NCI-H1417 (cell line): ENCODE data around the gene MIS12.
A peak's percentile ranks its signal among the peaks of the same experiment; 100 is the strongest.

Experiments used
- DNase-seq, 3 experiments: peaks; one replicate each; lab custom pipeline; 2025; lab: John Stamatoyannopoulos, UW

MIS12 gene

DNA sequence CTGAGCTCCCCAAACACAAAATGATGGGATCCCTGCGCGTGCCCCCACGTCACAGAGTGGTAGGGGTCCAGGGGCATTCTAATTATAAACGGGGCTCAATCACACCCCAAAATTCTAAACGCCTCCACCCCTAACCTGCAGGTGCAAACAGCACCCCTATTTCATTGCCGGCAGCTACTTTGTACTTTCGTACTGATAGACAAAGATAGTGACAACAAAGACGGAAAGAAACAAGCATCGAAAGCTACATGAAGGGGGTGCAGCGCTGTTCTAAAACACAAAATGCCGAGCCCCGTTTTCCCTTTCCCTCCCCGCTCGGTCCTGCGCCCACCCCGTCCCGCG, 13.9 kb downstream of the MIS12 start:
- DNase-seq, result no peak

DNA sequence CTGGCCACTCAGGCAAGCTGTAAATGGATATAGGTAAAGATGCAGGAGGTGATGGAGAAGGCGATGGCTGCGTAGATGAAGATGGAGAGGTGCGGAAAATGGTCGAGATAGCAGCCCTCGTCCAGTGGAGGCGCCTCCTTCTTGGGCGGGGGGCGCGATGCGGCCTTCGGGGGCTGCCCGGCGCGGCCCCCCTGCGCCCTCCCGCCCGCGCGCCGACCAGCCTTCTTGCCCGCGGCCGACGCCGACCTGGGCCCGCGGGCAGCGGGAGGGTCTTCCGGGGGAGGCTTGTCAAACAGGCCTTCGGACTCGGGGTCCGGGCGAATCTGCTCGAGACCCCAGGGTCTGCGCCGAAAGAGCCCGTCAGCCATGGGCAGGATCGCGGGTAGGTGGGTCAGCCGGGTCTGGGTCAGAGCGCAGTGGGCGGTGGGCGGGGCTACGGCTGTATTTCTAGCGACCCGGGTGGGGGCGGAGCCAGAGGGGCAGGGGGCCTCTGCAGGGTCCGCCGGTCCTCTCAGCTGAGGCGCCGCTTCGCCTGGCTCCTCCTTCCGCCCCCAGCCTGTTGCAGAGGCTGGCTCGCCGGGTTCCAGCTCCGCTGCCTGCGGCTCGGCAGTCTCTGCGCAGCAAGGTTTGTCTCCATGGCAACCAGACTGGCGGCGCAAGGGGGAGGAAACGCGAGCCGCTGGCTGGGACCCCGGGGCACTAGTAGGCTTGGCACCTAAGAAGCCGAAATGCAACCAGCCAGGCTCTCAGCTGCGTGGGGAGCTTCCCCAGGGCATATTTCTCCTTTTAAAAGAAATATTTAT, 14.4 kb downstream of the MIS12 start:
- peak; percentile 68 to 89 (median 87) for DNase-seq

DNA sequence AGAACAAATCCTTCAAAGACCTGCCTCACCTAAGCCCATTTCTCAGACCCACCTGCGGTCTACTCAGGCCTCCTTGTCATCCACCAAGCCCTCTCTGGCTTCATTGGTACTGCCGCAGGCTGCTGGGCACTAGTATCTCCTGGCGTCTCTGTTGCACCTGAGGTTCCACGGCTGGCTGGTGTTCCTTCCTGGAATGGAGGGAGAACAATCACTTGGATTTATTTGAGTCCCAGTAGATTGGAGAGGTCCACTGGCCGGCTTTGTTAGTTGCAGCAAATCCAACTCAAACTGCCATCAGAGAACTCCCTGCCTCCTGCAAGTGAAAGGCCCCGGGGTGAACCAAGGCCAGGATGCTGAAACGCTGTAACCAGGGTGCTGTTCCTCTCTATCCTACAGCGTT, 15.3 kb downstream of the MIS12 start:
- DNase-seq, result no peak

DNA sequence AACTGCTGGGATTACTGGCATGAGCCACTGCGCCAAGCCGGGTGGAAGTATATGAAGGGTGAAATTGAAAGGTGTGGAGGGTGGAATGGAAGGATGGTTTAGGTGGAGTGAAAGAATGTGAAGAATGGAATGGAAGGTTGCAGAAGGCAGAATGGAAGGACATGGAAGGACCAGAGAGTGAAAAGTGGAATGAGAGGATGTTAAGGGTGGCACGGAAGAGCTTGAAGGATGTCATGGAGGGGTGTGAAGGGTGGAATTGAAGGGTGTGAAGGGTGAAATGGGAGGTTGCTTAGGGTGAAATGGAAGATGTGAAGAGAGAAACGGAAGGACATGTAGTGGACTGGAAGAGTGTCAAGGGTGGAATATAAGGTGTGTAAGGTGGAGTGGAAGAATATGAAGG, 16.2 kb downstream of the MIS12 start:
- DNase-seq, result no peak

DNA sequence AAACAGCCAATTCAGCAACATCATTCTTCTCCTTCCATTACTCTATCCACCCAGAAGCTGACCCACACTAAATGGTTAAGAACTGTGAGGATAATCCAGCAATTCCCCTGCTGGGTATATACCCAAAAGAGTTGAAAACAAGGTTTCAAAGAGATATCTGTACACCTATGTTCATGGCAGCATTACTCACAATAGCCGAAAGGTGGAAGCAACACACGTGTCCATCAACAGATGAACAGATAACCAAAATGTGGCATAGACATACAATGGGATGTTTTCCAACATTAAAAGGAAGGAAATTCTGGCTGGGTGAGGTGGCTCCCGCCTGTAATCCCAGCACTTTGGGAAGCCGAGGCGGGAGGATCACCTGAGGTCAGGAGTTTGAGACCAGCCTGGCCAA, 19.9 kb downstream of the MIS12 start:
- no peak for DNase-seq

DNA sequence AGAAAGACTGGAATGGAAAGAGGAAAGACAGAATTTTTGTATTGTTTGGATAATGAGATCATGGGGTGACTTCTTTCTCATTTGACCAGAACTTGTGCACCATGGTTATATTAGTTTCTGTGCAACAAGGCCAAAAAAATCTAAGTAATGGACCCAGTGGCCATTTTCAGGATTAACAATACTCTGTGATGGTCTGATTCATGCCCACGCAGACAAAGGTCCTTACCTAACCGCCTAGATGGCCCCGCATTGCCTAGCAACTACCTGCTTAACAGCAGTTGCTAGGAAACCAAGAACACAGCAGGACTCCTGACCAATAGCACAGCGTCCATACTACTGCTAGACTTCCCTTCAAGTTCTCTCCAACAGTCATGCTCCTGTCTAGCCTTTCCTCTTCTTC, 22.4 kb downstream of the MIS12 start:
- DNase-seq, result peak; percentile 68 to 92 (median 74)

DNA sequence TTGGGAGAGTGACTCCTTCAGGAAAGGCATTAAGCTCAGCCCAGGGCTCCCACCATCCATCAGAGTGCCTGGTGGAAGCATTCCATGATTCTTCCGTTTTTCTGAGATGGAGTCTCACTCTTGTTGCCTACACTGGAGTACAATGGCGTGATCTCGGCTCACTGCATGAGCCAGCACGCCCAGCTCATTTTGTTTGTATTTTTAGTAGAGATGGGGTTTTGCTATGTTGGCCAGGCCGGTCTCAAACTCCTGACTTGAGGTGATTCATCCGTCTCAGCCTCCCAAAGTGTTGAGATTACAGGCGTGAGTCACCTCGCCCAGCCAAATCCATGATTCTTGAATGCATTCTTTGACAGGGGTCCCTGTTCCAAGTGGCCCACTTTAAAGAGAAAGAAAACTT, 23.1 kb downstream of the MIS12 start:
- no peak for DNase-seq

DNA sequence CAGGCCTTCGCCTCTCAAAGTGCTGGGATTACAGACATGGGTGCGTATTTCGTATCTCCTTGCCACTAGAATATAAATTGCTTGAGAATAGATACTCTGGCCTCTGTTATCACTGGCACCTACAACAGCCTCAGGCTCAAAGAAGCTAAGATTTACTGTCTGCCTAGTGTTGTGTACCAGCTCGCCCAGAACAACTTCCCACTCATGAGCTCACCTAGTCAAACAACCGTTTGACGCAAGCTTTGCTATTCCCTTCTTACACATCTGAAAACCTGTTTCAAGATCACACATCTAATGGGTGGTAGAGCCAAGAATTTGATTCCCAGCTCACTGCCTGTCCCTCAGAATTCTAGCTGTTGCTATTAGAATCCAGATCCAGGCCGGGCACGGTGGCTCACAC, 24.4 kb downstream of the MIS12 start:
- no peak for DNase-seq

DNA sequence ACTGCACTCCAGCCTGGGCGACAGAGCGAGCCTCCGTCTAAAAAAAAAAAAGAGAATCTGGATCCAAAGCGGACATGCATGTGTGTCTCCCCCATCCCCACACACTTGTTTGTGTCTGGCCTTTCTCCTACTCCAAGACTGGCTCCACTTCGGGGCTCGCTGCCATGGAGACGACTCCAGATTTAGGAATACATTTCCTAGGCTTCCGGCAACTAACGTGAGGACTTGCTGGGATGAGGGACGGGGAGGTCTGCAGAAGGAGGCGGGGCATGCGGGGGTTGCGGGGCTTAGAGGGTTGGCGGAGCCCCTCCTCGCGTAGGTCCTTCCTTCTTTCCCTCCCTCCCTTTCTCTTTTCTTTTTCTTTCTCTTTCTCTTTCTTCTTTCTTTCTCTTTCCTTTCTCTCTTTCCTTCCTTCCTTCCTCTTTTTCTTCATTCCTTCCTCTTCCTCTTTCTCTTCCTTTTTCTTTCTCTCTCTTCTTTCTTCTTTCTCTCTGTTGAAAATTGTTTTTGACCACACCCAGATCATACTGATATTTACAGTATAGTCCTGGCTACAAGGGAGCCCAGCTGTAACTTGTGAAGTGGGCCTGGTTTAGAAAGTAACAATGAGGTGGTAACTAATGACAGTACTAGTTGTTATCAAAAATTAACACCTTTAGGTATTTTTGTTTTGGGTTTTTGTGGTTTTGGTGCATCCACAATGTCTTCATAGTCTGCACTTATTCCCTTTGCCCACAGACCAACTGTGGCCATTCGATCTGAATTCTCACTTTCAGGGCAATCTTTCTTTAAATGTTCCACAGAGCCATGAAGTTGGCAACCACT, 25.2 kb downstream of the MIS12 start:
- DNase-seq, result no peak

DNA sequence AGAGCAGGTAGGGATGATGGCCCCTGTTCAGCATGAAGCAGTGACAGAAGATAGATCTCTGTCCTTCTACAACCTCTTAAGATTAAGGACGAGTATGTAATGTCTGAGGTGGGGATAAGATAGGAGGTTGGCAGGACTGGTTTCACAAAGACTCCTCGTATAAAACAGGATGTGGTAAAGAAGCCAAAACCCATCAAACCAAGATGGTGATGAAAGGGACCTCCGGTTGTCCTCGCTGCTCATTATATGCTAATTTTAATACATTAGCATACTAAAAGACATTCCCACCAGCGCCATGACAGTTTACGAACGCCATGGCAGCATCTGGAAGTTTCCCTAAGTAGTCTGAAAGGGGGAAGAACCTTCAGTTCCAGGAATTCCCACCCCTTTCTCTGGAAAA, 27.3 kb downstream of the MIS12 start:
- no peak for DNase-seq

DNA sequence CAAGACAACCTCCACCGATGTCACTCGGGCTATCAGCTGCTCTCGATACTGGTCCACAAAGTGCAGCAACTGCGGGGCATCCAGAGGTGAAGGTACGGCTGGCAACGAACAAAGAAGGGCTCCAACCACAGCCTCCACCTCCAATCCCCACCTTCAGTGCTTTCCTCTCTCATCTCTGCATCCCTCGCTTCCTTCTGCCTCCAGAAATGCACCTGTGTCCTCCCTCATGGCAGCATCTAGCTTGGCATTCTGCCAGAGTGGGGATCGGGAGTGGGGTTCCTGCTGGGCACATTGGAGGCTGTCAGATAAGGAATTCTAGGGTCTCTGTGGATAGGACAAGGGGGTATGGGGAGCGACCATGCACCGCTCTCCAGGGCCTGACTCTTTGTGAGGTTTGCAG, 28.6 kb downstream of the MIS12 start:
- no peak for DNase-seq

DNA sequence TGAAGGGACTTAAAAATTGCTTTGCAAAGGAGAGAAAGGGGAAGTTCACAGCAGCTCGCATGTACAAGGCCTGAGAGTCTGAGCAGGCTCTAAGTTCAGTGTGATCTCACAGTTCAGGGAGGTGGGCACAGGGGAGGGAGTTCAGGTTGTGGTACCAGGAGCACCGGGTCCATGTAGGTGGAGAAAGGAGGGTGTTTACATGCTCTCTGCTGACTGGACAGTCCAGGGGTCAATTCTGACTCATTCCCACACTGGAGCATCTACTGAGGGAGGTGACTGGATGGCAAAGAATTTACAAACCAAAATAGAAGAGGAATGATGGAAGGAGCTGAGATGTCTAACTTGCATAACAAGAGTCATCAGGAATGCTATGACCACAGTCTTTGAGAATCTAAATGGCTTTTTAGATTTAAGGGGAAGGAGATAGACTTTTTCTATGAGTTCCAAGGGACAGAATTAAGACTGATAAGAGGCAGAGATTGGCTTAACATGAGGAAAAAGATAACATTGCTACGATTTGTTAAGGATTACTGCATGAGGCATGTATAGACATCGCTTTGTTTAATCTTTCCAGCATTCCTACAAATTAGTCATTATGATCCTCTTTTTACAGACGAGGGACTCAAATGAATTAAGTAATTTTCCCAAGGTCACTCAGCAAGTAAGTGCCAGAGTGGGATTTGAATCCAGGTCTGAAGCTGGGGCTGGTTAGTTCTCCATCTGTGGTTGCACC, 29.9 kb downstream of the MIS12 start:
- DNase-seq, result no peak

DNA sequence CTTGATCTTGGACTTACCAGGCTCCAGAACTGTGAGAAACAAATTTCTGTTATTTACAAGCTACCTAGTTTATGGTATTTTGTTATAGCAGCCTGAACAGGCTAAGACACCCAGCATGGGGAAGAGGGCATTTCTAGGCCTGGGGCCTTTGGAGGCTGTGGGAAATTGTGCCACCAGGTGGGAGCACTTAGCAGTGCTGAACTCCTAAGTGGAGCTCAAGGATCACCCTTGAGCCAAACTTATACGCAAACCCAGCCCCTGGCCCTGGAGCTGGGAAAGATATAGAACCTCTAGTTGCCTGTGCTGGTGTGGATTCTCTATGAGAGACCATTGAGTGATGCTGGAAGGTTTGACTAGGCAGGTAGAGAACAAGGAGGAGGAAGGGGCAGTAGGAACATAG, 36.1 kb downstream of the MIS12 start:
- no peak for DNase-seq

DNA sequence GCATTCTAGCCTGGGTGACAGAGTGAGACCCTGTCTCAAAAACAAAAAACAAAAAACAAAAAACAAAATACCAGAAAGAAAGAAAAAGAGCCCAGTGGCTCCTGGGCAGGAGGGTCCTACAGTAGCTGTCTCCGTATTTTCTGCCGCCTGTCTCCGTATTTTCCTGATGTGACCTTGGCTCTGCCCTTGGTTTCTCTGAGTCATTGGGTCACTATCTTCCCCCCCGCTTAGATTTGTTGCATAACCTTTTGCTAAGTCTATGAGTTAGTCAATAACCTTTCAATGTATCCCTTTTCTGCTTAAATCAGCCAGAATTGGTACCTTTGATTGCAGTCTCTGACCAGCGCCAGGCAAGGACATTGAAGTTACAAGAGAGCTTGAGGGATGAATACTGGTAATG, 36.9 kb downstream of the MIS12 start:
- DNase-seq, result no peak

DNA sequence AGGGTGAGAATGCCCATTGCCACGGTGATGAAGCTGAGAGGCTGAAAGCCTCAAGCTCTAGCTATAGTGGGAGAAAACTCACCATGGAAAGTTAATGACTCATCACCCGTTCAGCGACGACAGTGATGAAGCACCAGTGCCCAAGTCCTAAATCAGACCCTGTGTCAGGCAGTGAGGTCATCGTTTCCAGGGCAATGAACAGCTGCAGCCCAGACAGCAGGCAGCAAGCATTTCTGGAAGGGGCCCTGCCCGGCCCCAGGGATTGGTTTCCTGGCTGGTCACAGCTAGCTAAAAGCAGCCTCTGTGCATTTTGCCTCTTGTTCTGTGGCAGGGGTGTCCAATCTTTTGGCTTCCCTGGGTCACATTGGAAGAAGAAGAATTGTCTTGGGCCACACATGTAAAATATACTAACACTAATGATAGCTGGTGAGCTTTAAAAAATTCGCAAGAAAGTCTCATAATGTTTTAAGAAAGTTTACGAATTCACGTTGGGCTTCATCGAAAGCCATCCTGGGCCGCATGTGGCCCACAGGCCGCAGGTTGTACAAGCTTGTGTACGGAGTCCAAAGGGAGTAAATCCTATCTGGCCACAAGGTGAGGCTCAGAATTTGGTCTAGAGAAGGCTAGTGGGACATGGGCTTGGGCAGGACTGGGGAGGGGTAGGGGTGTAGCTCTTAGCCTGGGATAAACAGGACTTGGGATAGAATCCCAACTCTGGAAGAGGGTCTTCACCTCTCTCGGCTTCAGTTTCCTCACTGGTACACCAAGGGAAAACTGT, 40.6 kb downstream of the MIS12 start:
- DNase-seq, result peak; percentile 30 to 67 (median 42)

DNA sequence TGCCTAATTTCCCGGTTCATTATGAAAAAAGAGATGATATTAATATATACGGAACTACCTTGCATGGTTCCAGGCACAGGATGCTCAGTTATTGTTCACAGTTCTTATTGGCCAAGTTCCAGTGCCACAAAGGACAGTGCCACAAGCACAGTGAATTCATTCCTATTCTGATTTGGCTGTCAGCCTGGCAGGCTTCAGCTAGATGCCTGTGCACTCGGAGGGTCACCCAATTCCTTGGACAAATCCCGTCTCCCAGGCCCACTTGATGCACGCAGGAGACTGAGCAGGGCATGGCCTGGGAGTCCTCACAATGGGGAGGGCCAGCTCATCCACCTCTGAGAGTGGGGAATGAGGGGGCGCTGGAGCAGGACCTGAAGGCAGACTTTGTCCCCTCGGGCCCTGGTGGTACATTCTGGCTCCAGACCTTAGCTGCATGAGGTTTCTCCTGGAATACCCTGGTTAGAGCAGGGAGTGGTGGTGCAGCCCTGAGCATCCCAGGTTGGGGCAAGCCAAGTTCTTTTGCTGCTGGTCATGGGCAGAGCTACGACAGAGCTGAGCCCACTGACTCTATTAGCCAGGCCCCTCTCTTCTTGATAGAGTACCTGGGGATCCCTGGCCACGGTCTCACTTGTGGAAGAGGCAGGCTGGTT, 41.4 kb downstream of the MIS12 start:
- DNase-seq, result no peak

DNA sequence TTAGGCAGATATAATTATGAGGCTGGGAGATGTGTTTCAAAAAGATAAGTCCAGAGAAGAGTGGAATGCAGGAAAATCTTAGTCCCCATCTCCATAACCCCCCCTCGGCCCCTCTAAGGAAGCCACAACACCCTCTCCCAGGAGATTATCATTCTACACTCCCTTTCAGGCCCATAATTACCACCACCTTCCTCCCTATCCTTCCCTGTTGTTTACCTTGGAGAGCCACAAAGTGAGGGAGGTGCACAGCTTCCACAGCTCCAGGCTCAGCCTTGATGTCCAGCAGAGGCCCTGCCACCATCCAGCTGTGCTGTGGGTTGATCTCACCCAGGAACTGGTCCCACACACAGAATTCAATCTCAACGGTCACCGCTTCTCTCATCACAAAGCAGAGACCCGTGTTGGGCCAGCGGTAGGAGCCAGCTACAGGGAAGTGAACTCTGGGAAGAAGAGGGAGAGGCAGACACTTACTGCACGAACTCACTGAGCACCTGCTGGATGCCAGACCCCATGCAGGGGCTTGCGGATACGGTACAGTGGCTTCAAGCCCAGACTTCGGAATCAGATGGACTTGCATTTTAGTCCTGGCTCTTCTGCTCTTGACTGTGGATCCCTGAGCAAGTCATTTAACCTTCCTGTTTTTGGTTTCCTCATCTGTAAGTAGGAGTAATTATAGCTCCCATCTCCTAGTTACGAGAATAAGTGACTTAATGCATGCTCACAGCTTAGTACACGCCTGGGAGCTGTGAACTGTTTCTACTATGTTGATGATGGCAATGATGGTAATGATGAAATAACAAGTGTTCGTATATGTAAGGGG, 44.1 kb downstream of the MIS12 start:
- DNase-seq, result no peak

DNA sequence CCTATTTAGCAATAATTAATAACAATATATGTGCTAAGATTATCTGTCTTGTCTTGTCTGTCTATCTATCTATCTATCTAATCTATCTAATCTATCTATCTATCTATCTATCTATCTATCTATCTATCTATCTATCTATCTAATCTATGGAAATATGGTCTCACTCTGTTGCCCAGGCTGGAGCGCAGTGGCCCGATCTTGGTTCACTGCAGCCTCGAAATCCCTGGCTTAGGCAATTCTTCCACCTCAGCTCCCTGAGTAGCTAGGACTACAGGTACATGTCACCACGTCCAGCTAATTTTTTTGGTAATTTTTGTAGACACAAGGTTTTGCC, 44.7 kb downstream of the MIS12 start:
- no peak for DNase-seq

DNA sequence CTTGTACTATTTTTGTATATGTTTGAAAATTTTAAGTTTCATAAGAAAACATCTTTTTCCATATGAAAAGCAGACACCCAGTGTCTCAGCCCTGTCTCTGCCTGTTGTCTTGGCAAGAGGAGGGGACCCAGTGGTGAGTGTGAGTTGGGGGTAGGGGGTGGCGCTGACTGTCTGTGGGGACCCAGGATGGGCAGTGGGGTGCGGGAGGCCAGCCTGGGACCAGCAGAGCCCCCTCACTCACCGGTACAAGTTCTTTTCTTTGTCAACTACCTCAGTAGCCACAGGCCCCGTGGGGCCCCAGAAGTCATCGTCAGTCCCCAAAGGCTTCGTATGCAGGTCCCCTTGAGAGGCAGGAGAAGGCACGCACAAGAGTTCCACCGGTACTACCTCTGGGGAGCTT, 46.2 kb downstream of the MIS12 start:
- DNase-seq, result no peak

DNA sequence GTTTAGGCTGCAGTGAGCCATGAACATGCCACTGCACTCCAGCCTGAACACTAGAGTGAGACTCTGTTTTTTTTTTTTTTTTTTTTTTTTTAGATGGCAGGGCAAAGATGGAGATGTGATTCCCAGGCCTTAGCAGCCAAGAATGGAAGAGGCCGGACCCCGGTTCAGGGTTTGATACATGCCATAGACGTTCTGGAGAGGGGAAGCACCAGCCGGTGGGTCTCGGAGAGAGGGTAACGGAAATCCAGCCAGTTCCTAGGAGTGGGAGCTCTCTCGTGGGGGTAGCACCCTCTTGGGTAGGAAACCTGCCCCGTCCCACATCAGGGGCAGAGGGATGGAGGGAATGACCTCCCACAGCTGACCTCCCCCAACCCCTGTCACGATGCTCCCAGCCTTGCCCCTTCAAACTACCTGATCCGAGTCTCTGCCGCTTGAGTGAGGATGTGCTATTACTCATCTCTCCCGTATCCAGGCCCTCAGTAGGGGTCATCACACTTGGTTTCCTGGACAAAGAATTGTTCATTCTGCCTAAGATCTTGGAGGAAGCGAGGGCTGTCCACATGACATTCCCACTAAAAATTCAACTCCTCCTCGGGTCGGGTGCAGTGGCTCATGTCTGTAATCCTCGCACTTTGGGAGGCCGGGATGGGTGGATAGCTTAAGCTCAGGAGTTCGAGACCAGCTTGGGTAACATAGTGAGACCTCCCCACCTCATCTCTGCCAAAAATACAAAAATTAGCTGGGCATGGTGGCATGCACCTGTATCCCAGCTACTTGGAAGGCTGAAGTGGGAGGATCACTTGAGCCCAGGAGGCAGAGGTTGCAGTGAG, 47.3 kb downstream of the MIS12 start:
- DNase-seq, result no peak
